Kidney (tissue), 14 donors: Measurements from ENCODE around the gene WNT9B. TPM values are rescaled to one million over a fixed set of nuclear protein-coding genes. Genes with fewer than 3 reads are reported as not detected.

Experiments
- DNase-seq, 5 donors: peaks; one replicate each; pipeline ENCODE4 v3.0.0-alpha.2; 2013 to 2020
- FAIRE-seq: peaks from 2 replicates; lab custom pipeline; 2012; peaks lifted over from hg19 to GRCh38; lab: Jason Lieb, UNC
- H3K27ac ChIP-seq, 2 donors: one replicate each; pipeline ENCODE4 v1.7.0; 2013; ENCODE audit warnings: low read depth in 2 of 2, low read length in 2 of 2, inconsistent platforms in 1 of 2
- H3K27me3 ChIP-seq: one replicate; pipeline ENCODE4 v1.7.1; 2013; ENCODE audit warnings: low read length, inconsistent platforms; ENCODE audit not compliant: control insufficient read depth, insufficient read depth
- H3K36me3 ChIP-seq, 3 donors: one replicate each; pipeline versions ENCODE4 v1.7.0 to v1.7.1; 2013; ENCODE audit warnings: low read length in 3 of 3, control low read depth in 1 of 3, inconsistent platforms in 1 of 3; ENCODE audit not compliant: insufficient read depth in 3 of 3, control insufficient read depth in 2 of 3
- H3K4me1 ChIP-seq, 3 donors: one replicate each; pipeline versions ENCODE4 v1.7.0 to v1.7.1; 2013; ENCODE audit warnings: low read length in 3 of 3, inconsistent platforms in 1 of 3, low read depth in 1 of 3; ENCODE audit not compliant: control insufficient read depth in 2 of 3, insufficient read depth in 2 of 3
- H3K4me3 ChIP-seq, 3 donors: one replicate each; pipeline versions ENCODE4 v1.7.0 to v1.8.1; 2013; ENCODE audit warnings: low read length in 3 of 3, control low read depth in 1 of 3, inconsistent platforms in 1 of 3
- H3K9ac ChIP-seq, 3 donors: one replicate each; pipeline versions ENCODE4 v1.7.0 to v1.7.1; 2013; ENCODE audit warnings: low read length in 3 of 3, control low read depth in 1 of 3, inconsistent platforms in 1 of 3
- H3K9me3 ChIP-seq, 3 donors: one replicate each; pipeline versions ENCODE4 v1.7.0 to v1.7.1; 2013; ENCODE audit warnings: low read length in 3 of 3, control low read depth in 1 of 3, inconsistent platforms in 1 of 3; ENCODE audit not compliant: control insufficient read depth in 2 of 3, insufficient read depth in 1 of 3
- intact Hi-C: fragments of 100-400 bp; cut with DNase I; formaldehyde crosslinking; loops from one replicate; pipeline ENCODE4 v1.11.1; 2022
- polyA plus RNA-seq: library from polyadenylated mRNA; stranded (reverse); fragments of 350-450 nt; fragmentation: Illumina TruSeq; extraction: RNeasy Lipid Tissue Mini Kit (QIAGEN cat#74804); gene quantifications from one replicate; pipeline ENCODE4 v1.2.3, GENCODE V29; 2014; ENCODE audit warnings: low read depth, low replicate concordance; ENCODE audit not compliant: insufficient read depth
- total RNA-seq: library from RNA; stranded (reverse); fragmentation: NEBNext Ultra II Directional; extraction: Animal tissue kit (Norgen Biotek cat#: 25700); gene quantifications from one replicate; pipeline ENCODE4 v1.2.1, GENCODE V29; 2021
- TF ChIP-seq, protein P1 (sequence below): IDR thresholded peaks from 3 replicates; pipeline ENCODE4 v1.5.1; 2012; ENCODE audit warnings: mild to moderate bottlenecking, moderate library complexity, borderline replicate concordance; ENCODE audit not compliant: insufficient read depth; ENCODE audit errors: extremely low read depth
- donor health status: control.
- donor health status: control.
- donor health status: control.
- donor health status: control.
- donor health status: control.
- donor health status: DM: yes; HTN: yes; CAD: no.
- donor health status: Normal renal cell carcinoma (clear cell type).

Gene WNT9B
- total and polyA plus RNA-seq, 2 donors from 2014 or later = 1.9 to 5.3 TPM

DNA sequence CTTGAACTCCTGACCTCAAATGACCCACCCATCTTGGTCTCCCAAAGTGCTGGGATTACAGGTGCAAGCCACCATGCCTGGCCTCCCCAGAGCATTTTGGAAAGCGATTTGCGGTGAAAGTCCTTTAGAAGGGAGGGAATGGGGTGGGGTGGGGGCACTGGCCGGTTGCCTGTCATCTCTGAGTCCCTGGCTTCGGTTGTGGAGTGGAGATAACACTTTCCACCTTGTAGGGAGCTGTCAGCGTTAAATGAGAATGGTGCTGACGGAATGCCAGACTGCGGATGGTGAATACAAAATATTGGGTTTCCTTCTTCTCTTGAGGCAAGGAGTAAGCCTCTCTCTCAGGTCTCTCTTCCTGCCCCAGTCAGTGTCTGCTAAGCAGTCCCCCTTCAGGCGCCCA lies 27.7 kb upstream of the WNT9B start:
- Histone ChIP-seq H3K27ac (no peak overlapping the region), H3K9me3 (no peaks in the 10 kb centered on the region), H3K4me3 (no peak overlapping the region), H3K36me3 (no peaks in the 10 kb centered on the region), H3K27me3 (peaks cover 31% of the 10 kb centered on the region), H3K9ac (no peak overlapping the region), H3K4me1 (peaks cover 0 to 5% (median 0%) of the 10 kb centered on the region in 3 donors)
- intact Hi-C loops = no loop called here
- FAIRE-seq (no peak), DNase-seq (no peak)
- TF ChIP-seq, protein P1, sequence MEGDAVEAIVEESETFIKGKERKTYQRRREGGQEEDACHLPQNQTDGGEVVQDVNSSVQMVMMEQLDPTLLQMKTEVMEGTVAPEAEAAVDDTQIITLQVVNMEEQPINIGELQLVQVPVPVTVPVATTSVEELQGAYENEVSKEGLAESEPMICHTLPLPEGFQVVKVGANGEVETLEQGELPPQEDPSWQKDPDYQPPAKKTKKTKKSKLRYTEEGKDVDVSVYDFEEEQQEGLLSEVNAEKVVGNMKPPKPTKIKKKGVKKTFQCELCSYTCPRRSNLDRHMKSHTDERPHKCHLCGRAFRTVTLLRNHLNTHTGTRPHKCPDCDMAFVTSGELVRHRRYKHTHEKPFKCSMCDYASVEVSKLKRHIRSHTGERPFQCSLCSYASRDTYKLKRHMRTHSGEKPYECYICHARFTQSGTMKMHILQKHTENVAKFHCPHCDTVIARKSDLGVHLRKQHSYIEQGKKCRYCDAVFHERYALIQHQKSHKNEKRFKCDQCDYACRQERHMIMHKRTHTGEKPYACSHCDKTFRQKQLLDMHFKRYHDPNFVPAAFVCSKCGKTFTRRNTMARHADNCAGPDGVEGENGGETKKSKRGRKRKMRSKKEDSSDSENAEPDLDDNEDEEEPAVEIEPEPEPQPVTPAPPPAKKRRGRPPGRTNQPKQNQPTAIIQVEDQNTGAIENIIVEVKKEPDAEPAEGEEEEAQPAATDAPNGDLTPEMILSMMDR = no peak

DNA sequence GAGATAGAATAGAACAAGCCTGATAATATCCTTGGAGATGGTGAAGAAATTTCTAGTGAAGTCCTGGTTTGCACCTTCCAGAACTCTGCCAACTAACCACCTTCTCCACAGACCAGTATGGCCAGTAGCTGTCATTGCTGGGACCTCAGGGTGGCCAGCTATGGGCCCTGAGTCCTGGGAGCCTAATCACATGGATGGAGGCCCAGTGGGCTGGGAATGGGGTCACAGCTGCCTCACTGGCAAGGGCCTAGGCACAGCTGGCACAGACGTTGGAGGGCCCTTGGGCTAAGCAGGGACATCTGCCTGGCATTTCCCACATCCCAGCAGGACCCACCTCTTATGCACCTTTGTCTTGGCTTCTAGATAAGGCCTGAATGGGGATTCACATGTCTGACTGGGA lies 25.3 kb upstream of the WNT9B start:
- Histone ChIP-seq H3K27me3 (peaks cover 14% of the 10 kb centered on the region), H3K9me3 (no peaks in the 10 kb centered on the region), H3K36me3 (no peaks in the 10 kb centered on the region), H3K4me1 (no peaks in the 10 kb centered on the region), H3K4me3 (no peak overlapping the region), H3K9ac (no peak overlapping the region), H3K27ac (no peak overlapping the region)
- TF ChIP-seq, protein P1 = no peak
- no peak for FAIRE-seq
- intact Hi-C loops = no loop called here
- no peak for DNase-seq

DNA sequence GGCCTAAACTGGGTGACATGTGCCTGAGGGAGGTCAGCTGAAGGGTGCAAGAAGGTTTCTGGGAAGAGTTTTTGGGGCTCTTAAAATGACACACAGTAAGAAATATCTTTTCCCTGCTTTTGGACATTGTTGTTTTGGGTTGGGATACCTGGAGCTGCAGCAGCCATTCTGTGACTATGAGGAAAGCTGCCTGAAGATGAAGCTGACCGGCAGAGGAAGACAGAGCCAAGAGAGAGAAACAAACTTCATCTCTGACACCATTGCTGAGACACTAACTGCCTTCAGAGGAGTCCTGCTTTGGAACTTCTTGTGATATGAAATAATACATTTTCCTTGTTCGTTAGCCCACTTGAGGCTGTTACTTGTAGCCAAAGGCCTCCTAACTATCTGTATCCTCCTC lies 24.1 kb upstream of the WNT9B start:
- FAIRE-seq = no peak
- intact Hi-C loops = no loop called here

More for the DNA sequence above, 24.1 kb upstream of the WNT9B start:
- peaks cover 3% of the 10 kb centered on the region for H3K27me3 ChIP-seq
- H3K4me3 ChIP-seq = no peak overlapping the region
- TF ChIP-seq, protein P1 = no peak
- no peak overlapping the region for H3K9ac ChIP-seq
- H3K4me1 ChIP-seq = no peaks in the 10 kb centered on the region
- H3K27ac ChIP-seq = no peak overlapping the region
- no peaks in the 10 kb centered on the region for H3K36me3 ChIP-seq
- DNase-seq = no peak
- no peaks in the 10 kb centered on the region for H3K9me3 ChIP-seq
